Neuronal stem cell (in vitro differentiated cells): Measurements from ENCODE around the gene STAM.

Experiments used
- DNase-seq: peaks from one replicate; pipeline ENCODE4 v3.0.0-alpha.2; 2013; ENCODE audit warnings: low spot score
- H2AFZ ChIP-seq: one replicate; pipeline ENCODE4 v1.6.1; 2013; ENCODE audit warnings: mild to moderate bottlenecking, low read length, inconsistent platforms
- H2AK5ac ChIP-seq: 2 replicates; pipeline ENCODE4 v1.6.1; 2013; ENCODE audit warnings: low read depth, mild to moderate bottlenecking, inconsistent platforms, low read length, moderate library complexity, mixed read lengths
- H2BK120ac ChIP-seq: 2 replicates; pipeline ENCODE4 v1.6.1; 2013; ENCODE audit warnings: low read depth, mild to moderate bottlenecking, inconsistent platforms, low read length, moderate library complexity, mixed read lengths
- H2BK12ac ChIP-seq: one replicate; pipeline ENCODE4 v1.6.1; 2013; ENCODE audit warnings: low read length, inconsistent platforms
- H2BK15ac ChIP-seq: 2 replicates; pipeline ENCODE4 v1.6.1; 2013; ENCODE audit warnings: mild to moderate bottlenecking, low read length, inconsistent platforms, mixed read lengths
- H2BK5ac ChIP-seq: one replicate; pipeline ENCODE4 v1.6.1; 2013; ENCODE audit warnings: inconsistent platforms, mild to moderate bottlenecking, low read length, moderate library complexity
- H3K14ac ChIP-seq: one replicate; pipeline ENCODE4 v1.6.1; 2013; ENCODE audit warnings: low read length, inconsistent platforms
- H3K18ac ChIP-seq: 2 replicates; pipeline ENCODE4 v1.6.1; 2013; ENCODE audit warnings: low read length, inconsistent platforms
- H3K23ac ChIP-seq: 2 replicates; pipeline ENCODE4 v1.6.1; 2013; ENCODE audit warnings: low read depth, mild to moderate bottlenecking, mixed read lengths, low read length, inconsistent platforms; ENCODE audit not compliant: poor library complexity
- H3K27ac ChIP-seq: replicated peaks from 3 replicates; pipeline ENCODE4 v1.5.1; 2013; ENCODE audit warnings: low read length, inconsistent platforms
- H3K27me3 ChIP-seq, 3 experiments: 2 replicates each; pipeline ENCODE4 v1.6.1; 2013; ENCODE audit warnings: low read length in 3 of 3, mild to moderate bottlenecking in 2 of 3, inconsistent platforms in 1 of 3, low read depth in 1 of 3, mixed read lengths in 1 of 3, moderate library complexity in 1 of 3; ENCODE audit not compliant: control insufficient read depth in 3 of 3, insufficient read depth in 3 of 3
- H3K36me3 ChIP-seq, 2 donors: replicated peaks in 1 of 2; 2 replicates each; pipeline ENCODE4 v1.6.1; 2013; ENCODE audit warnings: low read length in 2 of 2; ENCODE audit not compliant: control insufficient read depth in 2 of 2, insufficient read depth in 2 of 2
- H3K4ac ChIP-seq: 2 replicates; pipeline ENCODE4 v1.6.1; 2013; ENCODE audit warnings: inconsistent platforms, mild to moderate bottlenecking, low read length, moderate library complexity
- H3K4me1 ChIP-seq, 2 donors: 1 replicate in 1 of 2; 2 replicates in 1 of 2; pipeline ENCODE4 v1.6.1; 2013; ENCODE audit warnings: low read length in 2 of 2, low read depth in 1 of 2; ENCODE audit not compliant: control insufficient read depth in 2 of 2, insufficient read depth in 1 of 2
- H3K4me2 ChIP-seq: one replicate; pipeline ENCODE4 v1.6.1; 2013; ENCODE audit warnings: mild to moderate bottlenecking, low read length, inconsistent platforms; ENCODE audit not compliant: insufficient read depth, poor library complexity, severe bottlenecking
- H3K4me3 ChIP-seq, 2 donors: 2 replicates each; pipeline ENCODE4 v1.5.1; 2013; ENCODE audit warnings: low read length in 2 of 2, mild to moderate bottlenecking in 2 of 2, inconsistent platforms in 1 of 2, moderate library complexity in 1 of 2
- H3K79me1 ChIP-seq: one replicate; pipeline ENCODE4 v1.6.1; 2013; ENCODE audit warnings: low read depth, mild to moderate bottlenecking, inconsistent platforms, low read length, moderate library complexity
- H3K9ac ChIP-seq: one replicate; pipeline ENCODE4 v1.6.1; 2013; ENCODE audit warnings: mild to moderate bottlenecking, low read depth, low read length, inconsistent platforms; ENCODE audit not compliant: poor library complexity
- H3K9me3 ChIP-seq, 2 donors: replicated peaks in 1 of 2; 2 replicates each; pipeline versions ENCODE3 to v1.6.1; 2013; ENCODE audit warnings: low read length in 2 of 2, mild to moderate bottlenecking in 2 of 2, inconsistent platforms in 1 of 2, low read depth in 1 of 2, mixed read lengths in 1 of 2, moderate library complexity in 1 of 2; ENCODE audit not compliant: control insufficient read depth in 2 of 2, insufficient read depth in 1 of 2
- H4K8ac ChIP-seq: one replicate; pipeline ENCODE4 v1.6.1; 2013; ENCODE audit warnings: low read depth, mild to moderate bottlenecking, inconsistent platforms, low read length, moderate library complexity
- H4K91ac ChIP-seq: one replicate; pipeline ENCODE4 v1.6.1; 2013; ENCODE audit warnings: low read length, low read depth, mild to moderate bottlenecking, inconsistent platforms; ENCODE audit not compliant: poor library complexity
- WGBS, 2 donors: extraction: QIAGEN DNeasy Blood & Tissue Kit; methylation state at CpG; one replicate each; pipeline ENCODE4 v1.1.7; 2013; ENCODE audit warnings: missing lambda C conversion rate in 2 of 2, mixed read lengths in 1 of 2; ENCODE audit not compliant: insufficient read length in 2 of 2, insufficient replicate concordance in 1 of 2; ENCODE audit errors: extremely low coverage in 2 of 2; 5-methylcytosine and 5-hydroxymethylcytosine counted together

Gene STAM

GRCh38 chr10:17668435-17669184, 24.7 kb downstream of the STAM start:
- H2BK15ac ChIP-seq = no peak overlapping the region
- no peak overlapping the region for H4K91ac ChIP-seq
- H2BK12ac ChIP-seq = no peak overlapping the region
- no peaks in the 10 kb centered on the region for H3K36me3 ChIP-seq
- H3K4me1 ChIP-seq = peaks cover 2 to 6% of the 10 kb centered on the region in 2 donors
- no peak overlapping the region for H2AFZ ChIP-seq
- H3K14ac ChIP-seq = no peak overlapping the region
- no peak overlapping the region for H3K18ac ChIP-seq
- H2AK5ac ChIP-seq = no peak overlapping the region
- no peak for DNase-seq
- H4K8ac ChIP-seq = no peak overlapping the region
- H3K9ac ChIP-seq = no peak overlapping the region
- H3K4me3 ChIP-seq = no peak overlapping the region
- H3K27ac ChIP-seq = no peak overlapping the region
- no CpG with 5 or more reads among the region's 6 CpGs for WGBS, 2 donors
- peaks cover 0 to 2% of the 10 kb centered on the region in 2 donors for H3K9me3 ChIP-seq
- H2BK120ac ChIP-seq = no peak overlapping the region
- H3K27me3 ChIP-seq = no peaks in the 10 kb centered on the region
- no peaks in the 10 kb centered on the region for H3K79me1 ChIP-seq
- no peak overlapping the region for H2BK5ac ChIP-seq
- no peak overlapping the region for H3K23ac ChIP-seq
- no peak overlapping the region for H3K4ac ChIP-seq
- H3K4me2 ChIP-seq = no peak overlapping the region

DNA sequence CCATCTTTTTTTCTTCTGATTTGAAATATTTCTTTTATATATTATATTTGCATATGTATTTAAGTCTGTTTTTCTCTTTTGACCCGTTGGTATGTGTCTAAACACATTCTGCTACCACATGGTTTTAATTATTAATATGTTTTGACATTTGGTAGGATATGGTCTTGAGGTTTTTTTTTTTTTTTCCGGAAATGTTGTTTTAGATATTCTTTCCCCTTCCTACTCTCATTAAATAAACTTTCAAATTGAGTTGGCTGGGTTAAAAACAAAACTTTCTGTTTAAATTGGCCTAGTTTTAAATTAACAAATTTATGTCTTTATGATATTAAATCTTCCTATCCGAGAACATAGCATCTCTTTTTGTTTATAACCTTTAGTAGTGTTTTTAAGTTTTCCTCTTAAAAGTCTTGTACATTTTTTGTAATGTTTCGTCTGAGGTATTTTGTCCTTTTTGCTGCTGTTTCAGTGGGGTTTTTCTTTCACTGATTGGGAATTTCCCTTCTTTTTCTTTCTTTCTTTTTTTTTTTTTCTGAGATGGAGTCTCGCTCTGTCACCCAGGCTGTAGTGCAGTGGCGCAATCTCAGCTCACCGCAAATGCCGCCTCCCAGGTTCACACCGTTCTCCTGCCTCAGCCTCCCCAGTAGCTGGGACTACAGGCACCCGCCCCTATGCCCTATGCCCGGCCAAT, 25.4 kb downstream of the STAM start:
- WGBS, 2 donors = no CpG with 5 or more reads among the region's 11 CpGs
- Histone ChIP-seq H2BK12ac (no peak overlapping the region), H3K18ac (no peak overlapping the region), H3K4me1 (peaks cover 2 to 9% of the 10 kb centered on the region in 2 donors), H3K27me3 (no peaks in the 10 kb centered on the region), H2BK15ac (no peak overlapping the region), H3K23ac (no peak overlapping the region), H3K14ac (no peak overlapping the region), H4K8ac (no peak overlapping the region), H4K91ac (no peak overlapping the region), H3K9ac (no peak overlapping the region), H2AK5ac (no peak overlapping the region), H3K4ac (no peak overlapping the region), H2AFZ (no peak overlapping the region), H3K27ac (no peak overlapping the region), H2BK5ac (no peak overlapping the region), H3K4me2 (no peak overlapping the region), H3K4me3 (no peak overlapping the region), H2BK120ac (no peak overlapping the region), H3K79me1 (no peaks in the 10 kb centered on the region), H3K9me3 (peaks cover 0 to 2% of the 10 kb centered on the region in 2 donors), H3K36me3 (no peaks in the 10 kb centered on the region)
- DNase-seq = no peak

DNA sequence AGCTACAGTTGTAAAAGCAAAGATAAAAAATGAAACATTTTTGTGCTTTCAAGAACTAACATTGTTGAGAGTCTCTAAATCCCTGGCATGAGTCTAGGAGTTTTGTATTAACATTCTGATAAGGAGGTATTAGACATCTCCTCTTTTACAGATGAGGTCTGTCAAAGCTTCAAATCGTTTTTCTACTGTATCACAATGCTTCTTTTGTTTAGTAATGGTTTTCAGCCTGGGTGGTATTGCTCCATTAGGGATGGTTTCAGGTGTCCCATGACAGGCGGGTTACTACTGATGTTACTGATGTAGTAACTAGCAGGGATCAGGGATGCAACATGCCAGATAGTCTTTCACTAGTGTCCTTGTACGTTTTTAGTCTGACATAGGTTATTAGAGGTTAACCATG, 27.4 kb downstream of the STAM start:
- no peak for DNase-seq
- no peaks in the 10 kb centered on the region for H3K27me3 ChIP-seq
- no peak overlapping the region for H3K4me2 ChIP-seq
- H2BK120ac ChIP-seq = no peak overlapping the region
- no peak overlapping the region for H3K18ac ChIP-seq
- no peaks in the 10 kb centered on the region for H3K36me3 ChIP-seq
- no peak overlapping the region for H3K23ac ChIP-seq
- H2AFZ ChIP-seq = no peak overlapping the region
- H3K79me1 ChIP-seq = no peaks in the 10 kb centered on the region
- no peak overlapping the region for H3K4me3 ChIP-seq
- H2BK15ac ChIP-seq = no peak overlapping the region
- no CpG with 5 or more reads among the region's 3 CpGs for WGBS, 2 donors
- H2AK5ac ChIP-seq = no peak overlapping the region
- H4K91ac ChIP-seq = no peak overlapping the region
- no peak overlapping the region for H3K9ac ChIP-seq
- H3K4me1 ChIP-seq = peaks cover 2 to 9% of the 10 kb centered on the region in 2 donors
- no peak overlapping the region for H2BK12ac ChIP-seq
- no peak overlapping the region for H3K14ac ChIP-seq
- H3K4ac ChIP-seq = no peak overlapping the region
- H2BK5ac ChIP-seq = no peak overlapping the region
- peaks cover 0 to 2% of the 10 kb centered on the region in 2 donors for H3K9me3 ChIP-seq
- H4K8ac ChIP-seq = no peak overlapping the region
- H3K27ac ChIP-seq = no peak overlapping the region

DNA sequence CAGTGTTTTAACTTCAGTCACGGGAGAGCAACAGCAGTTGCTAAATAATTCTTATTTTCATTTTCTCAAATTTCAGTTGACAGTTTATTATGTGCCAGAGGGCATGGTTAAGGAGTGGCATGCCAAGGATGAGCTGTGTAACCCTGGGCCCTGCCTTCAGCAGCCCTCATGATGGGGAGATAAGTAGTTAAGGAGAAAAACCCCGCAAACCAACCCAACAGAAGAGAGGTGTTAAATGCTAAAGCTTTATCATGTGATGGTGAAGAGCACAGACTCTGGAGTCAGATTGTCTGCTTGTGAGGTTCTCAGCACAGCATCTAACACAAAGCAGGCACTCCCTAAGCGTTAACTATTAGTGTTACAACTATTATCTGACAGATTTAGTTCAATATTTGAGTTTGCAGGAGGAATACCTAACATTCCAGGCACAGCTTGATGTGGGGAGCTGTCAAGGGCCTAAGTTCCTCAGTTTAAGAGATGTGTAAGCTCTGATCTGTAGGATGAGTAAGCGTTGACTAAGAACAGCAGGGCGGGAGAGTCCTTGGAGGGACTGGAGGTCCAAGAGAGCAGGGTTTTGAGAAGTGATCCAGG, 29.6 kb downstream of the STAM start:
- no peak overlapping the region for H4K91ac ChIP-seq
- H3K4me1 ChIP-seq = peaks cover 2 to 9% of the 10 kb centered on the region in 2 donors
- peak overlapping the region; percentile 39 for H3K27ac ChIP-seq
- H3K14ac ChIP-seq = no peak overlapping the region
- no peak overlapping the region for H3K4me3 ChIP-seq
- H2BK5ac ChIP-seq = no peak overlapping the region
- H3K79me1 ChIP-seq = no peaks in the 10 kb centered on the region
- peak; percentile 35 for DNase-seq
- H3K9me3 ChIP-seq = peaks cover 0 to 4% of the 10 kb centered on the region in 2 donors
- H2BK15ac ChIP-seq = no peak overlapping the region
- H3K4ac ChIP-seq = no peak overlapping the region
- no peak overlapping the region for H2AK5ac ChIP-seq
- no peak overlapping the region for H3K4me2 ChIP-seq
- H3K18ac ChIP-seq = no peak overlapping the region
- H3K36me3 ChIP-seq = no peaks in the 10 kb centered on the region
- no peak overlapping the region for H2BK12ac ChIP-seq
- H4K8ac ChIP-seq = no peak overlapping the region
- no peak overlapping the region for H2BK120ac ChIP-seq
- no peak overlapping the region for H2AFZ ChIP-seq
- H3K9ac ChIP-seq = no peak overlapping the region
- H3K23ac ChIP-seq = no peak overlapping the region
- WGBS, 2 donors = no CpG with 5 or more reads among the region's 5 CpGs
- no peaks in the 10 kb centered on the region for H3K27me3 ChIP-seq
